Mucosa of stomach (tissue), 1 donor: ENCODE results near the gene SORL1.
"Not testable (repeated sequence)": the region's sequence is repeated elsewhere in the genome, so short reads cannot be mapped to it uniquely, and the experiment has no call there.

Experiments
- H3K27me3 ChIP-seq: one replicate; pipeline ENCODE4 v1.7.0; 2013; ENCODE audit warnings: mild to moderate bottlenecking, low read length; ENCODE audit not compliant: control insufficient read depth, insufficient read depth
- H3K36me3 ChIP-seq: one replicate; pipeline ENCODE4 v1.7.0; 2013; ENCODE audit warnings: low read length; ENCODE audit not compliant: control insufficient read depth, insufficient read depth
- H3K4me1 ChIP-seq: one replicate; pipeline ENCODE4 v1.7.0; 2013; ENCODE audit warnings: mild to moderate bottlenecking, low read length; ENCODE audit not compliant: control insufficient read depth, insufficient read depth
- H3K4me3 ChIP-seq: one replicate; pipeline ENCODE4 v1.7.0; 2013; ENCODE audit warnings: low read length
- H3K9ac ChIP-seq: one replicate; pipeline ENCODE4 v1.7.0; 2013; ENCODE audit warnings: mild to moderate bottlenecking, low read length, moderate library complexity
- H3K9me3 ChIP-seq: one replicate; pipeline ENCODE4 v1.7.0; 2013; ENCODE audit warnings: mild to moderate bottlenecking, low read length, moderate library complexity; ENCODE audit not compliant: control insufficient read depth
- donor health status: Pancreatic carcinoma.

SORL1 gene

GRCh38 chr11:121486054-121486453 is 33.9 kb downstream of the SORL1 start:
- H3K9me3 ChIP-seq: no peaks in the 10 kb centered on the region
- no peaks in the 10 kb centered on the region for H3K27me3 ChIP-seq
- no peak overlapping the region for H3K4me3 ChIP-seq
- peaks cover 17% of the 10 kb centered on the region for H3K4me1 ChIP-seq
- H3K9ac ChIP-seq: no peak overlapping the region
- no peaks in the 10 kb centered on the region for H3K36me3 ChIP-seq

GRCh38 chr11:121487191-121487590 is 35.1 kb downstream of the SORL1 start:
- Histone ChIP-seq H3K9me3 (no peaks in the 10 kb centered on the region), H3K36me3 (no peaks in the 10 kb centered on the region), H3K9ac (no peak overlapping the region), H3K27me3 (no peaks in the 10 kb centered on the region), H3K4me1 (peaks cover 17% of the 10 kb centered on the region), H3K4me3 (no peak overlapping the region)

GRCh38 chr11:121488170-121488569 is 36.1 kb downstream of the SORL1 start:
- Histone ChIP-seq H3K4me3 (no peak overlapping the region), H3K9ac (no peak overlapping the region), H3K4me1 (peaks cover 10% of the 10 kb centered on the region), H3K27me3 (no peaks in the 10 kb centered on the region), H3K36me3 (no peaks in the 10 kb centered on the region), H3K9me3 (no peaks in the 10 kb centered on the region)

- Histone ChIP-seq H3K27me3 (no peaks in the 10 kb centered on the region), H3K4me1 (peaks cover 10% of the 10 kb centered on the region), H3K9ac (no peak overlapping the region), H3K4me3 (no peak overlapping the region), H3K36me3 (no peaks in the 10 kb centered on the region), H3K9me3 (no peaks in the 10 kb centered on the region)
These were observed 36.5 kb downstream of the SORL1 start for GRCh38 chr11:121488641-121489040.

GRCh38 chr11:121489823-121490222 is 37.7 kb downstream of the SORL1 start:
- H3K9ac ChIP-seq: no peak overlapping the region
- H3K36me3 ChIP-seq: no peaks in the 10 kb centered on the region
- peaks cover 16% of the 10 kb centered on the region for H3K4me1 ChIP-seq
- H3K4me3 ChIP-seq: no peak overlapping the region
- no peaks in the 10 kb centered on the region for H3K9me3 ChIP-seq
- no peaks in the 10 kb centered on the region for H3K27me3 ChIP-seq

GRCh38 chr11:121494355-121495099 is 42.4 kb downstream of the SORL1 start:
- Histone ChIP-seq H3K4me1 (peaks cover 10% of the 10 kb centered on the region), H3K27me3 (no peaks in the 10 kb centered on the region), H3K36me3 (no peaks in the 10 kb centered on the region), H3K4me3 (no peak overlapping the region), H3K9ac (no peak overlapping the region), H3K9me3 (no peaks in the 10 kb centered on the region)

GRCh38 chr11:121497176-121497998 is 45.3 kb downstream of the SORL1 start:
- Histone ChIP-seq H3K36me3 (no peaks in the 10 kb centered on the region), H3K9me3 (no peaks in the 10 kb centered on the region), H3K9ac (no peak overlapping the region), H3K4me3 (no peak overlapping the region), H3K4me1 (peaks cover 10% of the 10 kb centered on the region), H3K27me3 (no peaks in the 10 kb centered on the region)

GRCh38 chr11:121499405-121499804 is 47.3 kb downstream of the SORL1 start:
- Histone ChIP-seq H3K27me3 (no peaks in the 10 kb centered on the region), H3K36me3 (no peaks in the 10 kb centered on the region), H3K9me3 (no peaks in the 10 kb centered on the region), H3K4me3 (no peak overlapping the region), H3K4me1 (peaks cover 7% of the 10 kb centered on the region), H3K9ac (no peak overlapping the region)

GRCh38 chr11:121500275-121500674 is 48.2 kb downstream of the SORL1 start:
- Histone ChIP-seq H3K4me3 (no peak overlapping the region), H3K4me1 (no peaks in the 10 kb centered on the region), H3K27me3 (no peaks in the 10 kb centered on the region), H3K9me3 (no peaks in the 10 kb centered on the region), H3K36me3 (no peaks in the 10 kb centered on the region), H3K9ac (no peak overlapping the region)

- Histone ChIP-seq H3K36me3 (no peaks in the 10 kb centered on the region), H3K9me3 (no peaks in the 10 kb centered on the region), H3K9ac (no peak overlapping the region), H3K4me1 (no peaks in the 10 kb centered on the region), H3K27me3 (no peaks in the 10 kb centered on the region), H3K4me3 (no peak overlapping the region)
These were observed 48.6 kb downstream of the SORL1 start for GRCh38 chr11:121500717-121501116.

- Histone ChIP-seq H3K4me3 (no peak overlapping the region), H3K9me3 (no peaks in the 10 kb centered on the region), H3K27me3 (no peaks in the 10 kb centered on the region), H3K4me1 (no peaks in the 10 kb centered on the region), H3K36me3 (no peaks in the 10 kb centered on the region), H3K9ac (no peak overlapping the region)
These were observed 50.9 kb downstream of the SORL1 start for GRCh38 chr11:121503051-121503450.

- not testable (repeated sequence) for H3K4me1 ChIP-seq
These were observed 54.1 kb downstream of the SORL1 start for GRCh38 chr11:121506237-121506636.

More at GRCh38 chr11:121506237-121506636, 54.1 kb downstream of the SORL1 start:
- H3K4me3 ChIP-seq, H3K36me3 ChIP-seq, H3K27me3 ChIP-seq, H3K9me3 ChIP-seq, H3K9ac ChIP-seq: not testable (repeated sequence)
